Measurements from ENCODE around the gene KCNMA1.

The KCNMA1 gene

DNA sequence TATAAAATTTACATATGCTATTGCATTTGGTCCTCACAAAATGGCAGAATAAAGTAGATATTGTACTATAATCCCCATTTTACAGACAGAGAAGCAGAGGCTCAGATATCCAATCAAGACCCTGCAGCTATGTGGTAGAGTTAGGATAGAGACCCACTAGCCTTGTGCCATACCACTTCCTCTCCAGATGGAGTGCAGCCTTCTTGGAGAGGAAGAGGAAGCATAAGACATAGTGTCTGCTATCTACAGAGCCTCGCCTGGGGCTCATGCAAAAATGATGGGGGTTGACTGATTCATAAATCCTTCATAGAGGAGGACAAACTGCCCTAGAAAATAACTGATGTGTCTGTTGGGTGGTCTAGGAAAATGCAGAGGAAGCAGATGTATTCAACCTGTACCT, 447.3 kb downstream of the KCNMA1 start:
- DNase-seq: no peak

DNA sequence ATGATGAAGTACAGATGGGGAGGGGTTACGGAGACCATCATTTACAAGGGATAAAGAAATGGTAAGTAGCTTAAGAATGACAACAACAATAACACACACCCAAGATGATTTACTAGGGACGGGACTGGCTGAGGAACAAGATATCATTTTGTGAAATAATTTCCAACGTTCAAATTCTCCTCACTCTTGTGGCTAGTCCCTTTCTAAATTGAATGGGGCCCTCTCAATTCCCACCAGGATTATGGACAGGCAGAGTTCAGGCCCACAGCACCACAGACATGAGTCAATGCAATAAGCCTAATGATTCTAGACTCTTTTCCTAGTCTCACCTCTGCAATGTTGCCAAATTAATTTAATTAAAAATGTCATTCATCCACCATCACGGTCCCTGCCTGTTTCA, 448.1 kb downstream of the KCNMA1 start:
- DNase-seq: no peak

DNA sequence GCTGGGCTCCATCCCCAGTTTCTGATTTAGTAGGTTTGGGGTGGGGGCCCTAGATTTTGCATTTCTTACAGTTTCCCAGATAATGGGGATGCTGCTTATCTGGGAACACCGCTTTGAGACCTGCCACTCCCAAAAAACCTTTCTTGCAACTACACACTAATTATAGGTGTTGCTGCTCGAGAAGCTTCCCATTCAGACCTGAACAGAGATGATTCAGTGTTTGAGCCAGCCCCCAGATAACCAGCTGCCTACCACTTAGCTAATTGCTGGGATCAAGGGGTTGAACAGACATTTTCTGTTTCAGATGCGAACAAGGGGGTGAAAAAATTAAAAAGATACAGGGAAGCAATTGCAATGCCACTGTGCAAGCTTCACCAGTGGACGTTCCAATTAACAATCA, 448.5 kb downstream of the KCNMA1 start:
- no peak for DNase-seq

- no peak for DNase-seq
Observed at GRCh38 chr10:77188521-77188920, 449.1 kb downstream of the KCNMA1 start.

DNA sequence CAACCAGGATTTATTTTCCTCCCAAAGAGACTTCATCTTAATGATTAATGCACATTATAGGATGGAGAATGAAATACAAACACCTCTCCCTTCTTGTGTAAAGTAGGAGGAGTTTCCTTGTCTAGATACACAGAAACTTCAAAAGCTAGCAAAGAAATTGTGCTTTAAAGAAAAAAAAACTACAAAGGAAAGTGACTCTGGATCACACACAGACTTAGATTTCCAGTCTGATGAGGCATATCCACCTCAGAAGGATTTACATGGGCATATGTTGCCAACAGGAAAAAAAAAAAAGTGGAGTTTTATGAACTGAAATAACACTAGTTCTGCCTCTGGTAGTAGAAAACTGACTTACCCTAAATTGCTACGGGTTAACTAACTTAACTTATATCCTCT, 449.6 kb downstream of the KCNMA1 start:
- no peak for DNase-seq

- DNase-seq: no peak
Observed at GRCh38 chr10:77187376-77187999, 450.1 kb downstream of the KCNMA1 start.

GRCh38 chr10:77186936-77187335, 450.7 kb downstream of the KCNMA1 start:
- no peak for DNase-seq

DNA sequence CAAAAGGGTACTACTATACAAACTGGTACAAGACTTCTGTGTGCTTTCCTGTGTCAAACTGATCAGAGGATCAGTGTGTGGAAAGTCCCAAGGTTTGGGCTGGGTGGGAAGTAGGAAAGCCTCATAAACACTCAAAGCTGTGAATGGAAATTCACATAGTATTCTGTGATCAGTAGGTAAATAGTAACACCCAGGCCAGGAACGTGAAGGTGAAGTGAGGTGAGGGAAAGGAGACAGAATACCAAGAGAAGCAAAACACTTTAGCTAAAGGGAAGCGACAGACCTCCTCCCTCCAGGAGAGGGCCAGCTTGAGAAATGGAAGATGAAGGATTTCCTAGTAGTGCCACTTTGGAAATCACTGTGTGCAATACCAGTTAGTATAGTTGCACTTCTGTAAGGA, 451.9 kb downstream of the KCNMA1 start:
- no peak for DNase-seq

DNA sequence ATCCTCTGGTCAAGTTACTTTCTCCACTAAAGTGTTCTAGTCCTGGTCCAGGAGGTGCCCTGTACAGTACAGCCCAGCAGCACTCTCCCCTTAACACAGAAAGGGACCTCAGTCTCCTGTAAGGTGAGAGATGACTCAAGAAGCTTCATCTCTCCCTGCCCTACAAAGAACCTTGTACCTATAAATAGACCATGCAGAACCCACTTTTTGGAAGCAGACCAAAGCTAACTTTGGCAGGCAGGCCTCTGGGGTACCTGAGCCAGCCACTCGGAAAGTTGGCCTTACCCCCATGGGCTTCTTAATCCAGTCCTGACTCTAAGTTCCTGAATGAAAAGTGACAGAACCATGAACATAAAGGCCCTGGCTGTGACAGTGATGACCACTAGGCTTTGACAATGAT, 454.8 kb downstream of the KCNMA1 start:
- no peak for DNase-seq

DNA sequence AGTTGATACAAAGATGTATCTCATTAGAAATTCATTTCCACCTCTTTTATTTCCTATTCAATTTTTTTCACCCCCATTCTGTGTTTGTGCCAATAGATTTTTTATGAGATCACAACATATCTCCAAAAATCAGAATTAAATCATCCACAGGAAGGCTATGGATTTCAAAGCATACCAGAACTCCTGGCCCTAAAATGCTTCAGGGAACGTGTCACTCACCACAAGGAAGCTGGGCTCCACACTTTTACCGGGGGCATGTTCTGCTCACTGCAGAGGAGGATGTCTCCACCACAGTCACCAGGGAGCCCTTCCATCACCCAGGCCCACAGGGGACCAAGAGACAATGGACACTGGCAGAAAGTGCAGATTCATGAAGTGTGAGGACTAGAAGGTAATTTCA, 456.8 kb downstream of the KCNMA1 start:
- DNase-seq: no peak

DNA sequence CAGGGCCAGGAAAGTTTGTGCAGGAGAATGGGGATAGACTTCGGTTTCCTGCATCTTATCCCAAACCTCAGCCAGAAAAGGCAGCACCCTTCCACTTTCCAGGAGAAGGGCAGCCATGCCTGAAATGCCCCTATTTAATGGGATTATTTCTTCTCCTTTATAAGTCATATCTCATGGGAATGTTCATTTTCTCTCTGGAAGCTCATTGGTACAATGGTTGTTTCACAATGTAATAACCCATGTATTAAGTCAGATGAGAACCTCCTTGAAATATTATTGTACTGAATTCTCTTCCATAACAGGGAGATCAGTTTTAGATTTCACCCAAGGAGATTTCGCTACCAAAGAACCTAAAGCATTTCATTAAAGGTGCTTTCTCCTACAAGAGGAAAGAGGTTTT, 457.5 kb downstream of the KCNMA1 start:
- no peak for DNase-seq

- no peak for DNase-seq
Observed at GRCh38 chr10:77179015-77179695, 458.5 kb downstream of the KCNMA1 start.

DNA sequence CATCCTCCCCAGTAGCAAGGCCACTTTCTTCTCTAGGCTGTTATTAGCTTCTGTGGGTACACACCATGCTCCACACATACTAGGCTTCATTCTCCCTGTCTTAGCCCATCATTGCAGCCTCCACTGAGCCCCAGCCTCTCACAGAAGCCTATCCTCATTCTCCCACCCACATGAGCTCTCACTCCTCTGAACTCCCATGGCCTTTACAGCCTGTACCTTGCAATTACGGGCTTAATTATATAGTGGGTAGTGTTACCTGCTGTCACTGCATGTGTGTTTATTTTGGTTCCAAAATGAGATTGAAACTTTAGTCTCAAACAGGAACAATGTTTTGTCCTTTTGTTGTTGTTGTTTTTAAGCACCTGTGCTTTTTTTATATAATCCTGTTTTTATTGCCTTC, 460.0 kb downstream of the KCNMA1 start:
- DNase-seq: no peak

DNA sequence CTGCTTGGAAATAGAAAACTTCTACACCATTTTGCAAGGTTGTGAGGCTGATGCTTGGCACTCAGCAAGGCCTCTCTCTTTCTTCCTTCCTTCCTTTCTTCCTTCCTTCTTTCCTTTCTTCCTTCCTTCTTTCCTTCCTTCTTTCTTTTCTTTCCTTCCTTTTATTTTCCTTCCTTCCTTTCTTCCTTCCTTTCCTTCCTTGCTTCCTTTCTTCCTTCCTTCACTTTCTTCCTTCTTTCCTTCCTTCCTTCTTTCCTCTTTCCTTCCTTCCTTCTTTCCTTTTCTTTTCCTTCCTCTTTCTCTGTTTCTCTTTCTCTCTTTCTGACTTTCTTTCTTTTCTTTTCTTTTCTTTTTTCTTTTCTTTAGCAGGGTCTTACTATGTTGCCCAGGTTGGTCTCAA, 460.4 kb downstream of the KCNMA1 start:
- DNase-seq: no peak

- no peak for DNase-seq
Observed at GRCh38 chr10:77176232-77176631, 461.4 kb downstream of the KCNMA1 start.

- DNase-seq: no peak
Observed at GRCh38 chr10:77175631-77176222, 461.9 kb downstream of the KCNMA1 start.

DNA sequence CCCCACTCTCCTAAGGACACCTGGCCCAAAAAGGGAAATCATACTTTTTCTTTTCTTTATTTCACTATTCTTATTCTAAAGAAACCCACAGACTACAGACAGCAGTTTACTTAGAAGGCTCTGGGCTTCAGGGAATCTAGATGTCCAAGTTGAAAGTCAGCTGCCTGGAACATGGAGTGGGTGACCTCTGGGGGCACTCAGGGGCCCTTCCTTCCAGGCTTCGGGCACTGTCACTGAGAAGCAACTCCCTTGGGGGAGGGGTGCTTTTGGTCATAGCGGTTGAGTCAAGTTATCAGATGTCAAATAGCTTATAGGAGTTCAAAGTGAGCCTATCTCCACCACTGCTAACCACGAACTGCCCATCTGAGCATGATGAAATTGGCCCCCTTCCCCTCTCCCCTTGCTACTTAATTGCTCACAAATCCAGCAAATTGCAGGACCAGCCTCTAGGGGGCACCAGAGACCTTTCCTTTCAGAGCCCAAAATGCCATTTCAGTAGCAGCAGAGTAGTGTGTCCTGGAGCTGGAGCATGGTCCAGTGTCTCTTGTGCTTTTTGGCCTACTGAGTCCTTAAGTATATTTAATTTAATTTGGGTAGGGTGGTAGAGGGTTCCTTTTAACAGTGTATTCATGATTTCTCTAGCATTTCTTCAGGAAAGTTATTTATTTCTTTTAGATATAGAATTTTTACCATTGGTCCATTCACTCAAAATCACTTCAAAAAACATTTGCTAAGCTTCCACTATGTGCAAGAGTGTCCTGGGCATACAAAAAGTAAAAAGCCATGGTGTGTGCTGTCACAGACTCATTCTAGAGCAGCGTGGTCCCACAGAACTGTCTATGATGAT, 463.8 kb downstream of the KCNMA1 start:
- no peak for DNase-seq

DNA sequence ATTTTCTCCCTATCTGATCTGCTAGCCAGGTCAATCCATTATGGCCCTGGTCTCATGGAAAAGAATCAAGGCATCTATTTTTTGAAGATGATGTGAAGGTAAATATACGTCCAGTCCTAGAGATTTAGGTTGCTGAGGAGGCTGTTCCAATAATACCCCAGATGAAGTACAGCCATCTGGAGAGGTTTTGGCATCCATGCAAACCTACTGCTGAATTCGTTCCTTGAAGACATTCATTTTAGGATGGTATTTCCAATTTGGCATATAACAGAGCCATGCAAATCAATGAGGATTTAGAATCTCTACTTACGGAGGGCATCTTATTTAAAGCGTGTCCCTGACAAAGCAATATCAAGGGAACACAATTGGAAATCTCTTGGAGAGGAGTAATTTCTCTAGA, 465.5 kb downstream of the KCNMA1 start:
- DNase-seq: no peak

- no peak for DNase-seq
Observed at GRCh38 chr10:77168861-77169260, 468.7 kb downstream of the KCNMA1 start.

DNA sequence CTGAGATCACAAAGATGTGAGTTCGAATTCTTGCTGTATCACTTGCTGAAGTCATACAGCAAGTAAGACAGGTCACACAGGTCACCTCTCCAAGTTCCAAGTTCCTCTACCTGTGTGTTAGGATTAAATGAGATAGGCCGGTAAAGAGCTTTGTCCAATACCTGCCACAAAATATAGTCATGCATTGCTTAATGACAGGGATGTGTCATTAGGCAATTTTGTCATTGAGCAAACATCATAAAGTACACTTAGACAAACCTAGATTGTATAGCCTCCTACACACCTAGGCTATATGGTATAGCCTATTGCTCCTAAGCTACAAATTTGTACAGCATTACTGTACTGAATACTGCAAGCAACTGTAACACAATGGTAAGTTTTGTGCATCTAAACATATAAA, 469.4 kb downstream of the KCNMA1 start:
- no peak for DNase-seq

- DNase-seq: no peak
Observed at GRCh38 chr10:77165445-77166208, 472.0 kb downstream of the KCNMA1 start.

DNA sequence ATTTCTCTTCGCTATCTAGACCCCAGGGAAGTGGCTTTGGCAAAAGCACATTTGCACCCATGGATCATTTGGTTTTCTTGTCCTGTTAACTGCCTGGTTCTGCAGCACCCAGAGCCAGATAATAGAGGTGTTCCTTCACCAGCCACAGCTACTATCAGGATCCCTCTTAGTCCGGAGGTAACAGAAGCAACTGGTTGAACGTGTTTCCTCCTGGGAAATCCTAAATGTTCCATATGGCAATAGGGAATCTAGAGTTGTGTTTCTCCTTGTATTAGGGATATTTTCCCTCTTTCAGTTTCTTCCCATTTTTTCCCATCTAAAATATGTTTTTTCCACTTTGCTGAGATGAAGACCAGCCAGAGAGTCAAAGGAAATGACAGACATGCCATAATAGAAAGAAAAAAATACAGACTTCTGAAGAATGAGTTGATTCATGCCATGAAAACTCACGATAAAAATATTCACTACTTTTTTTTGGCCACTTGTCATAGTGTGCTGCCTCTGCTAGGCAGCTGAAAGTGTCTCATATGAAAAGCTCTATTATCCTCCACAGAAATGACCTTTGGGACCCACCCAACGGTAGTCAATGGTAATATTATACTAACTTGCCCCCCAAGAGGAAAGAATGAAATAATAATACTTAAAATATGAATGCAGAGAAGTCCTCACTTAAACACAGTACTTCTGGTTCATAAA, 472.8 kb downstream of the KCNMA1 start:
- no peak for DNase-seq
